HG02981 (cell line): ENCODE data around the gene LRIG1.
A peak's percentile ranks its signal among the peaks of the same experiment; 100 is the strongest.

ENCODE experiments used
- ATAC-seq: cut with Tn5 transposase; IDR thresholded peaks from one replicate; pipeline ENCODE4 v1.9.1; 2021; ENCODE audit warnings: mild to moderate bottlenecking, moderate library complexity; ENCODE audit not compliant: unreplicated experiment

The LRIG1 gene

DNA sequence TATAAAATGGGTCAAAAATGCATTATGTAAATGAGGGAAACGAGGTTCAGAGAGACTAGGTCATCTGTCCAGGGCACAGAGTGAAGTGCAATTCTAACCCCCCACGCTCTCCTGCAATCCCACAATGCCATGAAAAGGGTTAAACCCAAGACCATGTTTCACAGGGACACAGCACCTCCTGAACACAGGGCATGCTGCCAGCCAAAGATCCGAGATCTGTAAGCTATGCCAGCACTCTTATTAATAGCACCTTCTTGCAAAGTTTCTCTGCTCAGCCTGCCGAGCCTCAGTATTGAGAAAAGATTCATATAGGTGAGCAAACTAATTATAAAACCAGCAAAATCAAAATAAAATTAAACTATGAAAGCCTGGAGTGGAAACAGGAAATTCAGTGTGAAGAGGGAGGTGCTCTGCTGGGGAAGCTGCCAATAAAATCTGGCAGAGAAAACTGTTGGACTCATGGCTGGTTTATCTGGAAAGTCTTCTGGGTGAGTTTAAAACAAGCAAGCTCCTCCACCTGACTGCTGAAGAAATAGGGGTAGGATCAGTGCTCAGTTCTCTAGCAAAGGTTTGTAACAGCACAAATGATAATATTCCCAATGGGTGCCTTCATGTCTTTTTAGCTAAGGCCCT lies 50.3 kb downstream of the LRIG1 start:
- ATAC-seq = no peak

DNA sequence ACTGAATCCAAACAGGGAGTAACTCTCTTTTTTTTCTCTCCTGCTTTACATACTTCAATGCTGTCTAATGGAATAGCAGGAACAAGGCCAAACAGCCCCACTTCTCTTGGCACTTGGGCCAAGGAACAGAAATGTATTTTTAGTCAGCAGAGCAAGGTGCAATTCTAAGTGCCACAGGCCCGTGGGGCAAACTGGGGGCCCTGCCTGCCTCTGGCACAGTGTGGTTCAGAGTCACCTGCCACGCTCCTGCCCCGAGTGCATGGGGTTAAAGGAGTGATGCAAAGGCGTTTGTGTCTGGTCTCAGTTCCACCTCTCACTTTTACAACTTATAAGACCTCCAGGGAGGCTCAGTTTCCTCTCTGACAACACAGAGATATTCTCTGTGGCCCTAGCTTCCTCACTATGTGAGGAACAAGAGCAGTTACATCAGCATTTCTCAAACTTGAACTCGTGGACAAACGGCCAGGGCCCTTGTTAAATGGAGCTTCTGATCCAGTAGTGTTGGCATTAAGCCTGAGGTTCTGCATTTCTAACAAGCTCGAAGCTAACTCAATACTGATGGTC lies 51.3 kb downstream of the LRIG1 start:
- no peak for ATAC-seq

DNA sequence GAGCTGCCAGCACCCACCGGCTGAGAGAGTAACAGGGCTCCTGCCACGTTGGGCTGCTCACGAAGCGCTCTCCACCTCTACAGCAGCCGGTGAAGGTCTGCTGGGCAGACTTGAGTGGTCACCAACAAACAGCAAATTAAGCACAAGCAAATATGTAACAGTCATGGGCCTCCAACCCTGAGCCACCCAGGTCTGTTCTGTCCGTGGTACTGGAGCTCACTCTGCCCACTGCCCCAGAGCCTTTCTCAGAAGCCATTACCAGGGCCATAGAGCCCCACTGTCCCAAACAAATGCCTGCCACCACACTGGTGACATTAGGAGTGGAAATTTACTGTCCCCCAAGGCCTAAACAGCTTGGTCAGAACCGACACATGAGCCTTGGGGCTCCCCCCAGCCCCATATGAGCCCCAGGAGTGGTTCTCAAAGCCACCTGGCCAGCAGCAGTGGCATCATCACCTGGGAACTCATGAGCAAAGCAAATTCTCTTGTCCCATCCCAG lies 56.6 kb downstream of the LRIG1 start:
- ATAC-seq = no peak

DNA sequence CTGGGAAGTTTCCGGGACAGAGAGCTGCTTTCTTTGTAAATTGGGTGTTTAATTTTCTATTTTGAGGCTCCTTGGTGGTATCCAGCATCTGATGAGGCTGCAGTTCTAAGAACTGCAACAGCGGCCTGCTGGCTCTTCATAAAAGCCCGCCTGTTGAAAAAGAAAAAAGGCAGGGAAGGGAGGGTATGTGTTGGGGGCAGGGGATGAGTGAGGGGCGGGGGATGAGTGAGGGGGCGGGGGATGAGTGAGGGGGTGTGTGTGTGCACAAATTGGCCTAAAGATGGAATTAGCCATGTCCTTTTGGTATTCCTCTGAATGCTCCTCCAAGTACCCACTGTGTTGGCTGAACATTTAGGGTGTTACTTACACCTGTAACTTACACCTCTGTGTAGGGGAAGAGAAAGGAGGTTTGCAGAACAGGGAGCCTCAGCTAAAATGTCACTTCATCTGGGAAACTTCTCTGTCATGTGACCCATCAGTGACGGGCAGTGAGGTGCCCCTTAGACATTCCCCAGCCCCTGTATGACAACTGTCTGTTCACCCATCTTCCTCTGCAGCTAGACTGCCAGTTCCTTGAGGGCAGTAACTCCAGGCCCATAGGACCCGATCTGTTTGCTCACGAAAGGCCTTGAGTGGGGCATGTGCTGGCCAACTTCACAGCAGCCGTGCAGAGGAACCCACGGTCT lies 57.6 kb downstream of the LRIG1 start:
- ATAC-seq = no peak

- ATAC-seq = no peak
Observed at GRCh38 chr3:66442254-66443117, 58.3 kb downstream of the LRIG1 start.

DNA sequence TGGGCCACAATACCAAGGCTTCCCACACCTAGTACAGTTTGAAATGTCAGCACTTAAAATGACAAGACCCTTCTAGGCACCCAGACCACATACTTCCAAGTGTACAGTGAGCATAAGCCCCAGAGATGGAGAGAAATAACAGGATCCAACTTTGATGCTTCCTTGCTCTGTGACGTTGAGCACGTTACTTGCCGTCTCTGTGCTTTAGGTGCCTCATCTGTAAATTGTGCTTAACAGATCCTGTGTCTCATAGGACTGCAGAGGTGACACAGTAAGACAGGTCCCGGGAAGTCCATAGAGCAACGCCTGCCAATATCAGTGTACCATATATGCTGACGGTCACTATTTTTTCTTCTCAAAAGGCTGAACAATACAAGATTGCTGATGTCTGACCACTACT lies 59.1 kb downstream of the LRIG1 start:
- no peak for ATAC-seq

- ATAC-seq = no peak
Observed at GRCh38 chr3:66441129-66441528, 59.7 kb downstream of the LRIG1 start.

- peak; percentile 52 for ATAC-seq
Observed at GRCh38 chr3:66439666-66440344, 61.0 kb downstream of the LRIG1 start.

GRCh38 chr3:66438046-66438445 lies 62.8 kb downstream of the LRIG1 start:
- no peak for ATAC-seq

- no peak for ATAC-seq
Observed at GRCh38 chr3:66437341-66437929, 63.4 kb downstream of the LRIG1 start.

DNA sequence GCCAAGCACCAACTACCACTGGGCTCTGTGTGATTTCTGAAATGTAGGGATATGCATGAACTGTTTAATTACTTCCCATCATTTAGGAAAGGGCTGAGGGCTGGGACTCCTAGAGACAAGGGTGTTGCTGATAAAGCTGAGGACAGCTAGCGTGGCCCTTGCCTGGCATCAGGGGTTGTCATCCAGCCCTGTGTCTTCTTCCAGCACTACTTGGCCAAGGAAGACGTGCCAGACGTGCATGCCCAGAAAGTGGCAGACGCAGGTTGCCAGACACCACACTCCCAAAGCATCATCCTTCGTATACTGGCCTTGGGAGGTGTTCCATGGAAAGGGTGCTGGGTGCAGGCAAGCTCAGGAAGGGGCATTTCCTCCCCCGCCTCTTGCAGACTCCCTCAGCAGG lies 64.8 kb downstream of the LRIG1 start:
- ATAC-seq = no peak

DNA sequence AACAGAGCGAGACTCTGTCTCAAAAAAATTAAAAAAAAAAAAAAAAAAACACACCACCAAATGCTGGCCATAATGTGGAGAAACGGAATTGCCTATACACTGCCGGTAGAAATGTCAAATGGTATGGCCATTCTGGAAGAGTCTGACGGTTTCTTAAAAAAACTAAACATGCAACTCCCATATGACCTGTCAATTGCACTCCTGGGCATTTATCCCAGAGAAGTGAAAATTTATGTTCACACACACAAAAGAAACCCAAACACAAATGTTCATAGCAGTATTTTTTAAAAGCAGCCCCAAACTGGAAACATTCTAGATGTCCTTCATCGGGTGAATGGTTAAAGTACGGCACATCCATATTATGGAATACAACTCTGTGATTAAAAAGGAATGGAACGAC lies 66.1 kb downstream of the LRIG1 start:
- ATAC-seq = no peak

GRCh38 chr3:66433522-66433782 lies 67.4 kb downstream of the LRIG1 start:
- no peak for ATAC-seq

- no peak for ATAC-seq
Observed at GRCh38 chr3:66432767-66433521, 67.9 kb downstream of the LRIG1 start.

GRCh38 chr3:66432041-66432766 lies 68.6 kb downstream of the LRIG1 start:
- ATAC-seq = no peak

GRCh38 chr3:66431494-66431893 lies 69.3 kb downstream of the LRIG1 start:
- no peak for ATAC-seq

- ATAC-seq = no peak
Observed at GRCh38 chr3:66430876-66431275, 69.9 kb downstream of the LRIG1 start.

GRCh38 chr3:66428733-66429132 lies 72.1 kb downstream of the LRIG1 start:
- ATAC-seq = no peak

DNA sequence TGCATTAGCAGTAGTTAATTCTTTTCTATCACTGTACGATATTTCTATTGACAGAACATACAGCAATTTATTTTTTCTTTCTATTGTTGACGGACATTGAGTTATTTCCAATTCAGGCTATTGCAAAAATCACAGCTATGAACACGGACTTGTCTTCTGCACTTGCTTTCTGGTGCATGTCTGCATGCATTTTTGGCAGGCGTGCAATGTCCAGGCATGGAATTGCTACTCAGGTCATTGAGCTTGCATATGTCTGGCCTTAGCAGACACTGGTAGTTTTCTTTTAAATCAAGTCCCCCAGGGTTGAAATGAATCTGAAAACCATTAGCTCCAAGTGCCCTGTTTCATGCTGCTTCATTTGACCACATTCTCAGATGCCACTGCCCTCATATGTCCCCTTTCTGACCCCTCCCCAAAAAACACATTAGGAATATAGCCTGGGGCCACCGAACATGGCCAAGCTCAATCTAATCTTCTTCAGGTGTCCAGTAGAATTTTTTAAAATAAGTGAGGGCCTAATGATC lies 72.8 kb downstream of the LRIG1 start:
- ATAC-seq = no peak
